NCI-H1694 (cell line): ENCODE results near the gene DOK7.

Experiments
- DNase-seq: peaks from one replicate; lab custom pipeline; 2025; lab: John Stamatoyannopoulos, UW

Gene DOK7

GRCh38 chr4:3475713-3476260 is 12.7 kb downstream of the DOK7 start:
- no peak for DNase-seq

GRCh38 chr4:3476341-3476747 is 13.2 kb downstream of the DOK7 start:
- no peak for DNase-seq

DNA sequence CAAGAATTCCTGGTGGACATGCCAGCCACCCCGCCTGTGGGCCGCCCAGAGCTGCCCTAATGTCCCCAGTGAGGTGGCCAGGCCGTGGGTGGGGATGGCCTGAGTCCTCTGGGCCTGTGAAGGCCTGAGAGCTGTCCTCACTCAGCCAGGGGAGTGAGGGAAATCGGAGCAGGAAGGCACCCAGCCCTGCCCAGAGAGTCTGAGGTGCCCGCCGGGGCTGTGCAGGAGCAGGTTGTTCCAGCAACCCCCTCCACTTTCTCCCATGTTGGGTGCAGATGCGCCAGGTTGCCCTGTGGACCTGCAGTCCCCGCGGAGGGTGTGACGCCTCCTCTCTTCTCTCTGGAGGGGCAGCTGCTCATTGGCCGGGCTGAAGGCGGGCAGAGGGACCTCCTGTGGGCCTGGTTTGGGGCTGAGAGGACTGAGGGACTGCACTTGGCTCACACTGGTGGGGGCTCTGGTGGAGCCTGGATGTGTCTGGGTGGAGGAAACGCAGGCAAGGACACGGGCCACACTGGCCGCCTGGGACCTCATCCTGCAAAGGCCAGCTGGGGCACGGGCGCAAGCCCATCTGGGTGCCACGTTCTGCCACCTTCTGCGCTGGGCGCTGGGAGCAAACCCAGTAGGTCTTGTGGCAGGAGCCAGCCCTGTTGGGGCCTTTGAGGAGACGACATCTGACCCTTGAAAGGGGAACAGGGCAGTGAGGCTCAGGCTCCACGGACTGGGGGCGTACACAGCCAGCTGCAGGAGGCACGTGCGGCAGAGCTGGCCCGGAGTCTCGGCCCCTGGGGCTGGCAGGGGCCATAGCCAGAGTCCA is 14.0 kb downstream of the DOK7 start:
- DNase-seq: no peak

DNA sequence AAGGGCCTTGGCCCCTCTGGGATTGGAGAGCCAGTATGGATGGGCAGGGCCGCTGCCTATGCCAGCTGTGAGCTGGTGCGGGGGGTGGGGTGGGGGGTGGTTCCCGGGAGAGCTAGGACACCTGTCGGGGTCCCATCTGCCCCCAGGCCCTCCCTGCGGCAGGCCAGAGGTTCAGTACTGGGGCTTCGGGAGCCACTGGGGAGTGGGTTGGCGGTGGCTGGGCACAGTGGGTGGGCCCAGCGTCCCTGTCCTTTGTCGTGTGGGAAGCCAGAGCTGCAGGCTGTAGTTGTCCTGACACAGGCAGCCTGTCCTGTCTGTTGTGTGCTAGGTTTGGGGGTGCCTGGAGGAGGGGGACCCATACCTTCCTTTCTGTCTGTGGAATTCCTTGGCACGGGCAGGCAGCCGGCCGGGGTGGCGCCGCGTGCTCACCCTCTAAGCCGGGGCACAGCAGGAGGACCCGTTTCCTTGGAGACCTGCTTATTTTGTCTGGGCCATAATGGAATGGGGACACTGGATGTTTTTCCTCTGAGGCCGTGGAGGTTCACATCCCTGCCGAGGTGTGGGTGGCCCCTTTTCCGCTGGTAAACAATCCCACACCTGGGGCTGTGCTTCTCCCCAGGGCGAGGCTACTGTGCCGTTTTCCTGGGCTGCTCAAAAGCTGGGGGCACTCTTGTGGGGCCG is 14.8 kb downstream of the DOK7 start:
- no peak for DNase-seq

GRCh38 chr4:3478446-3479357 is 15.6 kb downstream of the DOK7 start:
- DNase-seq: no peak

- no peak for DNase-seq
These were observed 16.4 kb downstream of the DOK7 start for GRCh38 chr4:3479358-3480101.

- DNase-seq: peak; percentile 17
These were observed 17.5 kb downstream of the DOK7 start for GRCh38 chr4:3480528-3481112.

GRCh38 chr4:3481113-3481531 is 18.0 kb downstream of the DOK7 start:
- DNase-seq: no peak

DNA sequence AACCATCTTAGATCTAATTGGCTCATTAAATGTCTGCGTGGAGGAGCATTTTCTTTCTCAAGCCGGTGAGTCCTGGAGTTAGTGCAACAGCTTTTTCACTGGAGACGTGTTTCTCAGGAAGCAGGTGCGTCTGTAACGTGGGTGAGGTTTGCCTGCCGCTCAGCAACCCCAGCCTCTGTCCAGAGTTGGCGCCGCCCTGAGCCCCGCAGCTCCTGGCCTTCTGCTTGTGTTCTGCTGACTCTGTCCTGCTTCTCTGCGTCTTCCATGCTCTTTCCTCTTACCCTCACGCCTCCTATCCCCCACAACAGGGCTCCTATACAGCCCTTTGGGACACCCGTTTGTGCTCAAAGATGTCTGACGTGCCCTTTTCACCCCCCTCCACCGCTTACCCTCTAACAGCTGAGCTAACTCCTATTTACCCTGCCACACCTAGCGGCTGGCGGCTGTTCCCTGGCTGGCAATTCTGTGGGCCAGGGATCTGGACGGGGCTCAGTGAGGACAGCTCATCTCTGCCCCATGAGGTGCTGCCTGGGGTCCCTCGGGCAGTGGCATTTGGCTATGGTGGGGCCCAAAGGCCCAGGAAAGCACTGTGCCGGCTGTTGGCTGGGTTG is 18.8 kb downstream of the DOK7 start:
- DNase-seq: no peak

GRCh38 chr4:3482707-3483106 is 19.6 kb downstream of the DOK7 start:
- no peak for DNase-seq

GRCh38 chr4:3483471-3483921 is 20.4 kb downstream of the DOK7 start:
- no peak for DNase-seq

- no peak for DNase-seq
These were observed 21.2 kb downstream of the DOK7 start for GRCh38 chr4:3484057-3484973.

DNA sequence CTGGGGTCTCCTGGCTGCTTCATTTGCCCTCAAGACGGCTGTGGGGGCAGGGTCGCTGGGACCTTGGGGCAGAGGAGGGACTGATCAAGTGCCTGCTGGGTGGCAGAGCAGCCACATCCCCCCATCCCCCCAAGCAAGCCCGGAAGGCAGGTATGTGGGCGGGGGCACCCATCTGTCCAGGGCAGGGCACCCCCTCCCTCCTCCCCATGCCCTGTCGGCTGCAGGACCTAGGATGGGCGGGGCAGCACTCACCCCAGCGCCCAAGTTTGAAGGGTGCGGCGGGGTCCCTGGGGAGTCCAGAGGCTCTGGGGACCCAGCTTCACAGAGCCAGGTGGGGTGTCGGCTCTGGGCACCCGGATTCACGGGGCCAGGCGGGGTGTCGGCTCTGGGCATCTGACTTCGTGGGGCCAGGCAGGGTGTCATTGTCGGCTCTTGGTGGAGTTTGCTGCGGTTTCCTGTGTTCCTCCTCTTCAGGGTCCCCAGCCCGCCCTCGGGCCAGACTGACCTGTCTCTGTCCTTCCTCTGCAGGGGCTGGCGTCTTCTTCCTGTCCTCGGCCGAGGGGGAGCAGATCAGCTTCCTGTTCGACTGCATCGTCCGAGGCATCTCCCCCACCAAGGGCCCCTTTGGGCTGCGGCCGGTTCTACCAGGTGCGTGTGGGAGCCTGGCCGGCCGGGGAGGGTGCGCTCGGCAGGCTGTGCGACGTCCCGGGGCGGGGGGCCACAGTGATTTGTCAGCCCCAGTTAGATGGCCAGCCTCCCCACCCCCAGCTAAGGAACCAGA is 22.1 kb downstream of the DOK7 start:
- DNase-seq: no peak

DNA sequence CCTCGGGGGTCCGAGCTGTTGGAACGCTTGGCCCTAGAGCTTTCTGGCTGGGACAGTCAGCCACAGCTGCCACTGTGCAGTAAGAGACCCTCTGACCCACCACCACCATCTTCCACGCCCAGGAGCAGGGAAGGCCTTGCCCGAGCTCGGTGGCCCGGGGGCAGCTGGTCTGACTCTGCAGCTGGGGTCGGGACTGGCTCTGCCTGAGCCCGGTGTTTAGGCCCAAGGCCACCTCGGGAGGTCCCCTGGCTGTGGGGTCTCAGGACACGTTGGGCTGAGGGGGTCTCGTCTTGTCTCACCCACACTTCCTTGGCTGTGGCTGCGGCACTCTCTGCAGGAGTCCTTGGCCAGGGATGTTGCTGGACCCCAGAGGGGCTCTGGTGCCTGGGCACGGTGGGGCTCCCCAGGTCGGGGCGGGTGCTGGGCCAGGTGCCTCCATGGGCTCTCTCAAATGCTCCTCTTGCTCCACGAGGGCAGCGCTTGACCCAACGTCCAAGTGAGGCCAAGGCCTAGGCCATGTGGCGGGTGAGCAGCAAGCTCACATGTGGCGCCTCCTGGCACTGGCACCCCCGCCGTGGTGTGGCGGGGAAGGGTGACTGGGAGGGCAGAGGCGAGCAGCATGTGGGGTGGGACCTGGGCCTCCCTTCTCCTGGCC is 22.9 kb downstream of the DOK7 start:
- no peak for DNase-seq

GRCh38 chr4:3486541-3487540 is 23.7 kb downstream of the DOK7 start:
- no peak for DNase-seq

- DNase-seq: no peak
These were observed 24.8 kb downstream of the DOK7 start for GRCh38 chr4:3487861-3488260.

GRCh38 chr4:3488820-3489219 is 25.7 kb downstream of the DOK7 start:
- no peak for DNase-seq
